CD14-positive monocyte (primary cell): Measurements from ENCODE around the gene FNDC3B. TPM values are rescaled to one million over a fixed set of nuclear protein-coding genes. Genes with fewer than 3 reads are reported as not detected.
"Not testable (repeated sequence)": the region's sequence is repeated elsewhere in the genome, so short reads cannot be mapped to it uniquely, and the experiment has no call there.

Experiments
- DNase-seq, 3 donors: peaks; one replicate each; pipeline ENCODE4 v3.0.0-alpha.2; 2011 to 2022
- H2AFZ ChIP-seq: 2 replicates; pipeline ENCODE4 v1.6.0; 2012; ENCODE audit warnings: mild to moderate bottlenecking, low read depth, low read length, inconsistent platforms; ENCODE audit not compliant: insufficient read depth, poor library complexity, severe bottlenecking
- H3K27ac ChIP-seq, 2 donors: 1 replicate in 1 of 2; 2 replicates in 1 of 2; pipeline ENCODE4 v1.5.1; 2012 to 2013; ENCODE audit warnings: low read length in 2 of 2, control low read depth in 1 of 2, inconsistent platforms in 1 of 2, low read depth in 1 of 2, mild to moderate bottlenecking in 1 of 2
- H3K27me3 ChIP-seq, 2 donors: one replicate each; pipeline versions ENCODE4 v1.6.0 to v1.6.1; 2011 to 2013; ENCODE audit warnings: low read length in 2 of 2; ENCODE audit not compliant: control insufficient read depth in 2 of 2, insufficient read depth in 2 of 2
- H3K36me3 ChIP-seq, 2 donors: replicated peaks in 1 of 2; 1 replicate in 1 of 2; 2 replicates in 1 of 2; pipeline versions ENCODE4 v1.5.1 to v1.6.1; 2012 to 2013; ENCODE audit warnings: low read length in 2 of 2, control low read depth in 1 of 2, inconsistent platforms in 1 of 2, mild to moderate bottlenecking in 1 of 2; ENCODE audit not compliant: insufficient read depth in 2 of 2, control insufficient read depth in 1 of 2
- H3K4me1 ChIP-seq, 2 donors: 1 replicate in 1 of 2; 2 replicates in 1 of 2; pipeline versions ENCODE4 v1.5.1 to v1.6.1; 2012 to 2013; ENCODE audit warnings: low read length in 2 of 2, control low read depth in 1 of 2, inconsistent platforms in 1 of 2, mild to moderate bottlenecking in 1 of 2, moderate library complexity in 1 of 2; ENCODE audit not compliant: insufficient read depth in 2 of 2, control insufficient read depth in 1 of 2
- H3K4me2 ChIP-seq: replicated peaks from 2 replicates; pipeline ENCODE3; 2012; ENCODE audit warnings: low read length, moderate library complexity, mild to moderate bottlenecking; ENCODE audit not compliant: poor library complexity, severe bottlenecking; ENCODE audit errors: extremely low read depth
- H3K4me3 ChIP-seq, 3 experiments: fragments of 200-600 bp in 1 of 3; sonication (generic) in 1 of 3; replicated peaks in 1 of 3; 1 replicate in 2 of 3; 2 replicates in 1 of 3; pipeline ENCODE4 v1.5.1; 2011 to 2013; ENCODE audit warnings: low read length in 3 of 3, mild to moderate bottlenecking in 3 of 3, control low read depth in 2 of 3, low read depth in 2 of 3, inconsistent platforms in 1 of 3, moderate library complexity in 1 of 3
- H3K79me2 ChIP-seq: 2 replicates; pipeline ENCODE4 v1.6.0; 2012; ENCODE audit warnings: mild to moderate bottlenecking, control low read depth, inconsistent platforms, low read length, moderate library complexity; ENCODE audit not compliant: insufficient read depth
- H3K9ac ChIP-seq: 2 replicates; pipeline ENCODE4 v1.6.0; 2017; ENCODE audit warnings: low read length, mild to moderate bottlenecking; ENCODE audit not compliant: insufficient read depth, poor library complexity, severe bottlenecking
- H3K9me3 ChIP-seq, 2 donors: replicated peaks in 1 of 2; 1 replicate in 1 of 2; 2 replicates in 1 of 2; pipeline versions ENCODE4 v1.5.1 to v1.6.1; 2012 to 2013; ENCODE audit warnings: low read length in 2 of 2, control low read depth in 1 of 2; ENCODE audit not compliant: control insufficient read depth in 1 of 2, insufficient read depth in 1 of 2
- H4K20me1 ChIP-seq: 2 replicates; pipeline ENCODE4 v1.6.0; 2012; ENCODE audit warnings: mild to moderate bottlenecking, low read length, control low read depth, moderate library complexity; ENCODE audit not compliant: insufficient read depth
- H3K27ac Mint-ChIP-seq, 7 donors: one replicate each; pipeline ENCODE4 v1.8.0; 2020; ENCODE audit warnings: mild to moderate bottlenecking in 7 of 7, mixed read lengths in 7 of 7, moderate library complexity in 6 of 7, inconsistent platforms in 2 of 7
- H3K27me3 Mint-ChIP-seq, 3 donors: one replicate each; pipeline ENCODE4 v1.8.0; 2021 to 2022; ENCODE audit warnings: low read depth in 3 of 3, mild to moderate bottlenecking in 3 of 3, mixed read lengths in 3 of 3, moderate library complexity in 3 of 3, inconsistent platforms in 1 of 3
- H3K36me3 Mint-ChIP-seq, 2 donors: one replicate each; pipeline ENCODE4 v1.8.0; 2020; ENCODE audit warnings: mixed read lengths in 2 of 2, inconsistent platforms in 1 of 2, mild to moderate bottlenecking in 1 of 2
- H3K4me1 Mint-ChIP-seq: one replicate; pipeline ENCODE4 v1.8.0; 2020; ENCODE audit warnings: mild to moderate bottlenecking, mixed read lengths
- H3K4me3 Mint-ChIP-seq, 2 donors: one replicate each; pipeline ENCODE4 v1.8.0; 2020; ENCODE audit warnings: mild to moderate bottlenecking in 2 of 2, mixed read lengths in 2 of 2, moderate library complexity in 1 of 2
- H3K9me3 Mint-ChIP-seq, 7 donors: one replicate each; pipeline ENCODE4 v1.8.0; 2020 to 2022; ENCODE audit warnings: mixed read lengths in 7 of 7, mild to moderate bottlenecking in 6 of 7, moderate library complexity in 6 of 7, inconsistent platforms in 2 of 7
- WGBS: methylation state at CpG from one replicate; pipeline ENCODE4 v1.1.5; 2013; ENCODE audit warnings: missing lambda C conversion rate; ENCODE audit not compliant: insufficient coverage; 5-methylcytosine and 5-hydroxymethylcytosine counted together
- intact Hi-C, 2 donors: fragments of 100-400 bp; cut with micrococcal nuclease; formaldehyde crosslinking; loops; one replicate each; pipeline versions ENCODE4 v1.15.0 to v1.15.1; 2023
- polyA plus RNA-seq, 3 donors: library from polyadenylated mRNA; depleted of rRNA in 1 of 3; unstranded in 2 of 3; stranded (reverse) in 1 of 3; fragments of 300-500 nt in 2 of 3; fragments of >200 nt in 1 of 3; fragmentation: Illumina TruSeq in 2 of 3; gene quantifications; 1 replicate in 2 of 3; 2 replicates in 1 of 3; pipeline ENCODE4 v1.2.3, GENCODE V29; 2012 to 2021
- TF ChIP-seq, protein P1 (sequence below): fragments of 200-600 bp; IDR thresholded peaks from one replicate; pipeline ENCODE4 v1.8.0; 2022; ENCODE audit warnings: antibody characterized with exemption, mild to moderate bottlenecking

The FNDC3B gene
- polyA plus RNA-seq, 3 donors: 19.6 to 36.1 (median 25.7) TPM

GRCh38 chr3:172365028-172365567 lies 325.7 kb downstream of the FNDC3B start:
- no peaks in the 10 kb centered on the region for H3K79me2 ChIP-seq
- H3K27ac ChIP-seq: no peak overlapping the region
- intact Hi-C loops: no loop called here
- no peaks in the 10 kb centered on the region for H3K4me1 Mint-ChIP-seq
- no CpG with 5 or more reads among the region's 3 CpGs for WGBS
- H3K4me3 ChIP-seq: no peak overlapping the region
- H3K36me3 ChIP-seq: peaks cover 76 to 99% of the 10 kb centered on the region in 2 donors
- H2AFZ ChIP-seq: no peak overlapping the region
- H3K9me3 ChIP-seq: no peaks in the 10 kb centered on the region
- peaks cover 15% of the 10 kb centered on the region for H4K20me1 ChIP-seq
- no peaks in the 10 kb centered on the region for H3K27me3 ChIP-seq
- H3K9me3 Mint-ChIP-seq: no peaks in the 10 kb centered on the region
- no peak overlapping the region for H3K4me3 Mint-ChIP-seq
- peaks cover 88 to 95% of the 10 kb centered on the region in 2 donors for H3K36me3 Mint-ChIP-seq
- TF ChIP-seq, protein P1, sequence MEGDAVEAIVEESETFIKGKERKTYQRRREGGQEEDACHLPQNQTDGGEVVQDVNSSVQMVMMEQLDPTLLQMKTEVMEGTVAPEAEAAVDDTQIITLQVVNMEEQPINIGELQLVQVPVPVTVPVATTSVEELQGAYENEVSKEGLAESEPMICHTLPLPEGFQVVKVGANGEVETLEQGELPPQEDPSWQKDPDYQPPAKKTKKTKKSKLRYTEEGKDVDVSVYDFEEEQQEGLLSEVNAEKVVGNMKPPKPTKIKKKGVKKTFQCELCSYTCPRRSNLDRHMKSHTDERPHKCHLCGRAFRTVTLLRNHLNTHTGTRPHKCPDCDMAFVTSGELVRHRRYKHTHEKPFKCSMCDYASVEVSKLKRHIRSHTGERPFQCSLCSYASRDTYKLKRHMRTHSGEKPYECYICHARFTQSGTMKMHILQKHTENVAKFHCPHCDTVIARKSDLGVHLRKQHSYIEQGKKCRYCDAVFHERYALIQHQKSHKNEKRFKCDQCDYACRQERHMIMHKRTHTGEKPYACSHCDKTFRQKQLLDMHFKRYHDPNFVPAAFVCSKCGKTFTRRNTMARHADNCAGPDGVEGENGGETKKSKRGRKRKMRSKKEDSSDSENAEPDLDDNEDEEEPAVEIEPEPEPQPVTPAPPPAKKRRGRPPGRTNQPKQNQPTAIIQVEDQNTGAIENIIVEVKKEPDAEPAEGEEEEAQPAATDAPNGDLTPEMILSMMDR: no peak
- no peak overlapping the region for H3K27ac Mint-ChIP-seq
- no peaks in the 10 kb centered on the region for H3K4me1 ChIP-seq
- no peak overlapping the region for H3K4me2 ChIP-seq
- no peak overlapping the region for H3K9ac ChIP-seq
- DNase-seq: no peak
- no peaks in the 10 kb centered on the region for H3K27me3 Mint-ChIP-seq

GRCh38 chr3:172367205-172368105 lies 328.1 kb downstream of the FNDC3B start:
- Histone ChIP-seq H3K4me2 (no peak overlapping the region), H3K4me1 (no peaks in the 10 kb centered on the region), H3K9me3 (no peaks in the 10 kb centered on the region), H3K9ac (no peak overlapping the region), H4K20me1 (peaks cover 5% of the 10 kb centered on the region), H3K4me3 (no peak overlapping the region), H2AFZ (no peak overlapping the region), H3K36me3 (peaks cover 73 to 99% of the 10 kb centered on the region in 2 donors), H3K27me3 (no peaks in the 10 kb centered on the region), H3K79me2 (no peaks in the 10 kb centered on the region), H3K27ac (no peak overlapping the region)
- peaks cover 91 to 97% of the 10 kb centered on the region in 2 donors for H3K36me3 Mint-ChIP-seq
- H3K27ac Mint-ChIP-seq: peak overlapping the region in 1 of 7 donors; percentile 21
- no peak for DNase-seq
- H3K4me3 Mint-ChIP-seq: no peak overlapping the region
- no peaks in the 10 kb centered on the region for H3K27me3 Mint-ChIP-seq
- intact Hi-C loops: no loop called here
- WGBS: no CpG with 5 or more reads among the region's 9 CpGs
- TF ChIP-seq, protein P1: no peak
- H3K9me3 Mint-ChIP-seq: no peaks in the 10 kb centered on the region
- no peaks in the 10 kb centered on the region for H3K4me1 Mint-ChIP-seq

DNA sequence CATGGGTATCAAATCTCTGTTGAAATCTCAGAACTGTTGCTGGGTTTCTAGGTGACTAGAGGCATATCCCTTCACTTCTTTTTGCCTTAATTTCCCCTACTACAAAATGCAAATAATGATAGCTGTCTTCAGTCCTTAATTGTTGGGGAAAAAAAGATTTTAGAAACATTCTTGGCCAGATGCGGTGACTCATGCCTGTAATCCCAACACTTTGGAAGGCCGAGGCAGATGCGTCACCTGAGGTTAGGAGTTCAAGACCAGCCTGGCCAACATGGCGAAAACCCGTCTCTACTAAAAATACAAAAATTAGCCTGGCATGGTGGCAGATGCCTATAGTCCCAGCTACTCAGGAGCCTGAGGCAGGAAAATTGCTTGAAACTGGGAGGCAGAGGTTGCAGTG lies 329.2 kb downstream of the FNDC3B start:
- peaks cover 90 to 97% of the 10 kb centered on the region in 2 donors for H3K36me3 Mint-ChIP-seq
- H3K4me3 Mint-ChIP-seq, H3K9me3 Mint-ChIP-seq, H3K4me1 Mint-ChIP-seq, H3K4me2 ChIP-seq, H3K4me1 ChIP-seq, H3K27ac ChIP-seq, H3K9me3 ChIP-seq, H2AFZ ChIP-seq, H3K79me2 ChIP-seq, H3K4me3 ChIP-seq, H3K27me3 Mint-ChIP-seq, DNase-seq, H3K9ac ChIP-seq, H3K27me3 ChIP-seq, intact Hi-C loops: not testable (repeated sequence)
- Histone ChIP-seq H4K20me1 (peaks cover 10% of the 10 kb centered on the region), H3K36me3 (peaks cover 71 to 99% of the 10 kb centered on the region in 2 donors)
- 96% methylated on average over 4 of the region's 5 CpGs for WGBS
- H3K27ac Mint-ChIP-seq: peak overlapping the region in 1 of 7 donors; percentile 27
